ENCODE data around the gene STIM2.

STIM2 gene

DNA sequence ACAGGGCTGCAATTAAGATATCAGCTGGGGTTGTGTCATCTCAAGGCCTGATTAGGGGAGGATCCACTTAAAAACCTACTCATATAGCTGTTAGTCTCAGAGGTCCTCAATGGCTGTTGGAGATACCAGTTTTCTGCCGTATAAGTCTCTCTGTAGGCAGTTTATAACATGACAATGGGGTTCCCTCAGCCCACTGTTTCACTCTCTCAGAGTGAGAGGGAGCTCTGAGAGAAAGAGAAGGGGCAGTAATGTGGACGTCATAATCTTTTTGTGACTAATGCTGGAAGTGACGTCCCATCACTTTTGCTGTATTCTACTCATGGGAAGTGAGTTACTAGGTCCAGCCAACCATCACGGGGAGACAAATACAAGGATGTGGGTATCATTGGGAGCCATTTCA is 70.3 kb downstream of the STIM2 start:
- no CpG with 5 or more reads among the region's 4 CpGs for WGBS (ENCODE audit: extremely low coverage, insufficient coverage, insufficient read length)

GRCh38 chr4:26931451-26931850 is 70.8 kb downstream of the STIM2 start:
- no peaks in the 10 kb centered on the region for H3K4me1 ChIP-seq (ENCODE audit: control insufficient read depth in 1 of 2, insufficient read depth in 2 of 2, low read length in 2 of 2)
- H4K12ac ChIP-seq (ENCODE audit: low read depth, low read length): no peak overlapping the region
- H3K36me3 ChIP-seq (ENCODE audit: control insufficient read depth in 1 of 2, insufficient read depth in 2 of 2, low read length in 2 of 2): no peaks in the 10 kb centered on the region
- no peak overlapping the region for H4K8ac ChIP-seq (ENCODE audit: low read depth, low read length)
- no peak overlapping the region for H3K14ac ChIP-seq (ENCODE audit: low read length)
- no peak overlapping the region for H2BK5ac ChIP-seq (ENCODE audit: low read depth, low read length, poor library complexity)
- no peaks in the 10 kb centered on the region for H3K79me2 ChIP-seq (ENCODE audit: control insufficient read depth, insufficient read depth, low read length, poor library complexity)
- H3K27ac ChIP-seq (ENCODE audit: low read depth, low read length): no peak overlapping the region
- no peak overlapping the region for H3K18ac ChIP-seq (ENCODE audit: low read length)
- no peak overlapping the region for H2BK12ac ChIP-seq (ENCODE audit: low read length)
- H3K4me3 ChIP-seq (ENCODE audit: low read depth, low read length): no peak overlapping the region
- no peak overlapping the region for H3K4me2 ChIP-seq (ENCODE audit: low read length)
- no peak overlapping the region for H2AK5ac ChIP-seq (ENCODE audit: low read length)
- no peak overlapping the region for H2BK120ac ChIP-seq (ENCODE audit: insufficient read depth, low read length, poor library complexity)
- H3K9me3 ChIP-seq (ENCODE audit: insufficient read depth, low read depth, low read length): no peaks in the 10 kb centered on the region
- no peak overlapping the region for H3K23ac ChIP-seq (ENCODE audit: low read length)
- H4K91ac ChIP-seq (ENCODE audit: low read depth, low read length): no peak overlapping the region
- no peaks in the 10 kb centered on the region for H3K79me1 ChIP-seq (ENCODE audit: low read length)
- no CpG with 5 or more reads among the region's 1 CpG for WGBS (ENCODE audit: extremely low coverage, insufficient coverage, insufficient read length)
- H3K4ac ChIP-seq (ENCODE audit: low read depth, low read length): no peak overlapping the region
- H3K27me3 ChIP-seq (ENCODE audit: insufficient read depth, low read length): no peaks in the 10 kb centered on the region
- no peak for DNase-seq
- no peak overlapping the region for H3K9ac ChIP-seq (ENCODE audit: low read length)
- H2AFZ ChIP-seq (ENCODE audit: insufficient read depth, low read length, poor library complexity): no peak overlapping the region

More for the DNA sequence above, 70.3 kb downstream of the STIM2 start:
- Histone ChIP-seq H3K9me3 (ENCODE audit: insufficient read depth, low read depth, low read length) (no peaks in the 10 kb centered on the region), H4K8ac (ENCODE audit: low read depth, low read length) (no peak overlapping the region), H3K79me1 (ENCODE audit: low read length) (no peaks in the 10 kb centered on the region), H2AK5ac (ENCODE audit: low read length) (no peak overlapping the region), H2AFZ (ENCODE audit: insufficient read depth, low read length, poor library complexity) (no peak overlapping the region), H3K14ac (ENCODE audit: low read length) (no peak overlapping the region), H4K91ac (ENCODE audit: low read depth, low read length) (no peak overlapping the region), H3K27me3 (ENCODE audit: insufficient read depth, low read length) (no peaks in the 10 kb centered on the region), H3K4ac (ENCODE audit: low read depth, low read length) (no peak overlapping the region), H2BK5ac (ENCODE audit: low read depth, low read length, poor library complexity) (no peak overlapping the region), H3K79me2 (ENCODE audit: control insufficient read depth, insufficient read depth, low read length, poor library complexity) (no peaks in the 10 kb centered on the region), H2BK12ac (ENCODE audit: low read length) (no peak overlapping the region), H3K4me3 (ENCODE audit: low read depth, low read length) (no peak overlapping the region), H3K4me1 (ENCODE audit: control insufficient read depth in 1 of 2, insufficient read depth in 2 of 2, low read length in 2 of 2) (no peaks in the 10 kb centered on the region), H3K36me3 (ENCODE audit: control insufficient read depth in 1 of 2, insufficient read depth in 2 of 2, low read length in 2 of 2) (no peaks in the 10 kb centered on the region), H3K23ac (ENCODE audit: low read length) (no peak overlapping the region), H3K4me2 (ENCODE audit: low read length) (no peak overlapping the region), H3K9ac (ENCODE audit: low read length) (no peak overlapping the region), H3K18ac (ENCODE audit: low read length) (no peak overlapping the region), H4K12ac (ENCODE audit: low read depth, low read length) (no peak overlapping the region), H3K27ac (ENCODE audit: low read depth, low read length) (no peak overlapping the region), H2BK120ac (ENCODE audit: insufficient read depth, low read length, poor library complexity) (no peak overlapping the region)
- DNase-seq: no peak

- Histone ChIP-seq H3K79me2 (ENCODE audit: control insufficient read depth, insufficient read depth, low read length, poor library complexity) (no peaks in the 10 kb centered on the region), H2BK12ac (ENCODE audit: low read length) (no peak overlapping the region), H2AFZ (ENCODE audit: insufficient read depth, low read length, poor library complexity) (no peak overlapping the region), H2BK120ac (ENCODE audit: insufficient read depth, low read length, poor library complexity) (no peak overlapping the region), H3K23ac (ENCODE audit: low read length) (no peak overlapping the region), H3K27ac (ENCODE audit: low read depth, low read length) (no peak overlapping the region), H3K36me3 (ENCODE audit: control insufficient read depth in 1 of 2, insufficient read depth in 2 of 2, low read length in 2 of 2) (no peaks in the 10 kb centered on the region), H3K9ac (ENCODE audit: low read length) (no peak overlapping the region), H4K8ac (ENCODE audit: low read depth, low read length) (no peak overlapping the region), H3K4me1 (ENCODE audit: control insufficient read depth in 1 of 2, insufficient read depth in 2 of 2, low read length in 2 of 2) (no peaks in the 10 kb centered on the region), H3K4me3 (ENCODE audit: low read depth, low read length) (no peak overlapping the region), H3K9me3 (ENCODE audit: insufficient read depth, low read depth, low read length) (no peaks in the 10 kb centered on the region), H3K27me3 (ENCODE audit: insufficient read depth, low read length) (no peaks in the 10 kb centered on the region), H3K79me1 (ENCODE audit: low read length) (no peaks in the 10 kb centered on the region), H3K14ac (ENCODE audit: low read length) (no peak overlapping the region), H2BK5ac (ENCODE audit: low read depth, low read length, poor library complexity) (no peak overlapping the region), H4K91ac (ENCODE audit: low read depth, low read length) (no peak overlapping the region), H3K18ac (ENCODE audit: low read length) (no peak overlapping the region), H3K4me2 (ENCODE audit: low read length) (no peak overlapping the region), H2AK5ac (ENCODE audit: low read length) (no peak overlapping the region), H3K4ac (ENCODE audit: low read depth, low read length) (no peak overlapping the region), H4K12ac (ENCODE audit: low read depth, low read length) (no peak overlapping the region)
- no peak for DNase-seq
- WGBS (ENCODE audit: extremely low coverage, insufficient coverage, insufficient read length): no CpG with 5 or more reads among the region's 3 CpGs
Measured at GRCh38 chr4:26931966-26932365, 71.3 kb downstream of the STIM2 start.

DNA sequence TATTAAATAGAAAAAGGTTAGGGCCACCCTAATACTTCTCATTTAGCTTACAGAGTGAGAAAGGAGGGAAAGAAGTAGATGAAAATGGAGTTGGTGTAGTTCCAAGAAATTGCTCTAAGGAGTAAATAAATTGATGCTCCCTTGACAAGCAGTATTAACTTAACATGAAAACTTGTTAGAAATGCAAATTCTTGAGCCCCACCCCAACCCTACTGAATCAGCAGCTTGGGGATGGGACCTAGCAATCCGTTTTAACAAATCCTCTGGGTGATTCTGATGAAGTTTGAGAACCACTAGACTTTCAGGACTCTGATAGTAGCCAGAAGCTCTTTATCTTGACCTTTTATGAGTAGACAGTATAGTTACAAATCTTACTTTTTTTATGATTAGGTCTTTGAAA is 74.8 kb downstream of the STIM2 start:
- no CpG with 5 or more reads among the region's 1 CpG for WGBS (ENCODE audit: extremely low coverage, insufficient coverage, insufficient read length)
- H3K9me3 ChIP-seq (ENCODE audit: insufficient read depth, low read depth, low read length): no peaks in the 10 kb centered on the region
- H3K4ac ChIP-seq (ENCODE audit: low read depth, low read length): no peak overlapping the region
- no peak for DNase-seq
- no peaks in the 10 kb centered on the region for H3K36me3 ChIP-seq (ENCODE audit: control insufficient read depth in 1 of 2, insufficient read depth in 2 of 2, low read length in 2 of 2)
- H3K79me1 ChIP-seq (ENCODE audit: low read length): no peaks in the 10 kb centered on the region
- no peak overlapping the region for H3K9ac ChIP-seq (ENCODE audit: low read length)
- no peak overlapping the region for H3K18ac ChIP-seq (ENCODE audit: low read length)
- H3K79me2 ChIP-seq (ENCODE audit: control insufficient read depth, insufficient read depth, low read length, poor library complexity): no peaks in the 10 kb centered on the region
- H3K23ac ChIP-seq (ENCODE audit: low read length): no peak overlapping the region
- no peak overlapping the region for H2AFZ ChIP-seq (ENCODE audit: insufficient read depth, low read length, poor library complexity)
- H3K27me3 ChIP-seq (ENCODE audit: insufficient read depth, low read length): no peaks in the 10 kb centered on the region
- H3K14ac ChIP-seq (ENCODE audit: low read length): no peak overlapping the region
- H3K27ac ChIP-seq (ENCODE audit: low read depth, low read length): no peak overlapping the region
- H2BK120ac ChIP-seq (ENCODE audit: insufficient read depth, low read length, poor library complexity): no peak overlapping the region
- H3K4me1 ChIP-seq (ENCODE audit: control insufficient read depth in 1 of 2, insufficient read depth in 2 of 2, low read length in 2 of 2): no peaks in the 10 kb centered on the region
- no peak overlapping the region for H4K12ac ChIP-seq (ENCODE audit: low read depth, low read length)
- H3K4me3 ChIP-seq (ENCODE audit: low read depth, low read length): no peak overlapping the region
- H2BK12ac ChIP-seq (ENCODE audit: low read length): no peak overlapping the region
- H2BK5ac ChIP-seq (ENCODE audit: low read depth, low read length, poor library complexity): no peak overlapping the region
- no peak overlapping the region for H2AK5ac ChIP-seq (ENCODE audit: low read length)
- no peak overlapping the region for H3K4me2 ChIP-seq (ENCODE audit: low read length)
- no peak overlapping the region for H4K8ac ChIP-seq (ENCODE audit: low read depth, low read length)
- no peak overlapping the region for H4K91ac ChIP-seq (ENCODE audit: low read depth, low read length)
